NAMALWA (cell line): ENCODE results near the gene TSN.
"Not testable (repeated sequence)": the region's sequence is repeated elsewhere in the genome, so short reads cannot be mapped to it uniquely, and the experiment has no call there.

Experiments
- DNase-seq: peaks from one replicate; pipeline ENCODE4 v3.0.0-alpha.2; 2015; ENCODE audit warnings: low spot score

Gene TSN

DNA sequence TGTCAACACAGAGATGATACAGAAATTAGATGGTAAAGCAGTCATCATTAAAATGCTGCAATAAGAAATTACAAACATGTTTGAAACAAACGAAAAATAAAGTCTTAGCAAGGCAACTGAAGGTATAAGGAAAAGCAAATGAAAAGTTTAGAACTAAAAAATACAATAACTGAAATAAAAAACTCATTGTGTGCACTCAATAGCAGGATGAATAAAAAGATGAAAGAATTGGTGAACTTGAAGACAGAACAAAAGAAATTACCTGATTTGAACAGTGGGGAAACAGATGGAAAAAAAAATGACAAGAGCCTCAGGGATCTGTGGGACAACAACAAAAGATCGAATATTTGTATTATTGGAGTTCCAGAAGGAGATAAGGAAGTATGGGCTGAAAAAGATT lies 46.5 kb downstream of the TSN start:
- no peak for DNase-seq

DNA sequence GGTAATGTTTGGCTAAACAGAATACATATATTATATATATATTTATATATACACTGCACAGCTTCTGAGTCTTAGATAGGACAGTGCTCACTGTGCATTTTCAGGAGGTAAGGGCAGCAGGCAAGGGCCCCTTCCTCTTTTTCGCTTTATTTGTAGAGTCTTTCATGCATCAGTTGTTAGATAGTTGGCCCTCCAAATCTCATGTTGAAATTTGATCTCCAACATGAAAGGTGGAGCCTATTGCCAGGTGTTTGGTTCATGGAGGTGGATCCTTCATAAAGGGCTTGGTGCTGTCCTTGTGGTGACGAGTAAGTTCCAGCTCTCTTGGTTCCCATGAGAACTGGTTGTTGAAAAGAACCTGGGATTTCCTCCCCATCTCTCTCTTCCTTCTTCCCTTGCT lies 48.1 kb downstream of the TSN start:
- peak; percentile 87 for DNase-seq

DNA sequence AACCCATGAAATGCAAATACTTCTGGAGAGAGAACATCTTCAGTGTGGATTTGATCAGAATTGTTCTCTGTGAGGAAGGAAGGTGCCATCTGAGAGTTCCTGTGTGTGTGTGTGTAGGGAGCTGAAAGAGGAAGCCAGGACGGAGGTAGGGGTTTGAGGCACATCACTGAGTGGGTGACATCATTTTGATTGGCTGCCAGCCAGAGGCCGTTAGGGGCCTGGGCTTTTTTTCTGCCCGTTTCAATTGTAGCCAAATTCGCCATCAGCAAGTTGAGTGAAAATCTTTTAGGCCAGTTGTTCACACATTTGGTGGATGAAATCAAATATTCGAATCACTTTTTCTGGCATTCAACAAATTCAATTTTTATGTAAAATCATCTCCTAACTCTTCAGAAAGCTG lies 48.9 kb downstream of the TSN start:
- DNase-seq: peak; percentile 93

DNA sequence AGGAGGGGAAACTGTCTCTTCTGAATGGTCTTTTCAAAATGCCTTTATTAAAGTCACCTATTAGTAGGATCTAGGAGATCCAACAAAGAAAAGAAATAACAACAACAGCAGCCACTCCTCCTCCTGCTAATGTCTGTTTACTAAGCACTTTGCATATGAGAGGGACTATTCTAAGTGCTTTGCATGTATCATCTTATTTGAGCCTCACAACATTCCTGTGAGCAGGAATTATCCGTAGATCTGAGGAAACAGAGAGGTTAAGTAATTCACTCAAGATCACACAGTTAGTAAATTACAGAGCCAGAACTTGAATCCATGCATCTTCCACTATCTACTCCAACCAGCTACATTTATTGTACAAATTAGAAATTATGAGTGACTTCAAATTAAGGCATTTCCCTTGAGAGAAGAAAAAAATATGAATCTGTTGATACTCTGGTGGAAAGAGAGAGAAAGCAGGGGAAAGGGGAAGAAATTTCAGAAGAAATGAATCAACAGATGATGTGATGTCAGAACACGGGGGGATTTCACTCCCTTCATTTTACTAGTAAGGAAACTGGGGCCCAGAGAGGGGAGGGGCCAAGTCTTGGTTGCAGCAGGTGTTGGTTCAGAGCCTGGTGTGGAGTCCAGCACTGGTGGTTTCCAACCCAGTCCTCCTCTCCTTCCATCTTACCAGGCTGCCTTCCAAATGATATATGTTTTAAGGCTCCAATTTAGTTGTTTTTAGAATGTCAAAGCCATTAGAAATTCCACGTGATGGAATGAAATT lies 49.7 kb downstream of the TSN start:
- peak; percentile 61 for DNase-seq

DNA sequence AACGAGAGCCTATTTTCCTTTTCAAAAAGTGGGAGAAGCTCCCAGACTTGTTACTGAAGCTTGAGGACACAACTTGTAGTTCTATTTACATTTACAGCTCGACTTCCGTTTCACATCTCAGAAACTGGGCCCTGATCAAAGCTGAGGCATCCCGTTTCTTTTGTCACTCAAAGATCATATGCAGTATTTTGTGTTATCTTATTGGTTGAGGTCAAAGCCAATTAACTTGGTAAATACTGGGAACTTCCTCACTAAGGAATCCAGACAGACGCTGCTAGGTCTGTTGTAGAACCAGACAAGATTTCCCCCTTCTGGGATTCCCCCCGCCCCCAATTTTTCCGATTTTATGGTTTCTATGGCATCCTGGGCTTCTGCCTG lies 50.3 kb downstream of the TSN start:
- DNase-seq: no peak

DNA sequence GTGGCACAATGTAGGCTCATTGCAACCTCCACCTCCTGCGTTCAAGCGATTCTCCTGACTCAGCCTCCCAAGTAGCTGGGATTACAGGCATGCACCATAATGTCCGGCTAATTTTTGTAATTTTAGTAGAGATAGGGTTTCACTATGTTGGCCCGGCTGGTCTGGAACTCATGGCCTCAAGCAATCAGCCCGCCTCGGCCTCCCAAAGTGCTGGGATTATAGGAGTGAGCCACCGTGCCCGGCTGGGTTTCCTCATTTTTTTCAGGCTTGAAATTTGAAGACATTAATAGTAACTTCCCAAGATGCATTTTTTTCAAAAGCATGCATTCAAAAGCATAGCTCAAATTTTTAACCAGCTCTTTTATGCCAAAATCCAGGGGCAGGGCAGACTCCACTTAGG lies 52.3 kb downstream of the TSN start:
- not testable (repeated sequence) for DNase-seq

DNA sequence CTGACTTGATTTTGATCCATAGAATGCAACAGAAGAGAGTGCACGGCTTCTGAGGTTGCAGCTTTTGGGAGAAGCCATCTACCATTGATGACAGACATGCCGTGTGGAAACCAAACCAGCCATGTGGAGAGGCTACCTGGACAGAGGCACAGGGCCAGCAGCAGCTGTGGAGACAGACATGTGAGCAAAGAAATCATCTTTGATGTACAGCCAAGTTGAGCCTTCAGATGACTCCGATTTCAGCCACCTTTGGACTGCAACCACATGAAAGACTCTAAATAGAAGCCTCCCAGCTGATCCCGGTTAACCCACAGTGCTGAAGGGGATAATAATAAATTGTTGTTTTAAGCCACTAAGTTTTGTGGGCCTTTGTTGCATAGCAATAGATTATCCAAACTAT lies 54.2 kb downstream of the TSN start:
- DNase-seq: no peak

DNA sequence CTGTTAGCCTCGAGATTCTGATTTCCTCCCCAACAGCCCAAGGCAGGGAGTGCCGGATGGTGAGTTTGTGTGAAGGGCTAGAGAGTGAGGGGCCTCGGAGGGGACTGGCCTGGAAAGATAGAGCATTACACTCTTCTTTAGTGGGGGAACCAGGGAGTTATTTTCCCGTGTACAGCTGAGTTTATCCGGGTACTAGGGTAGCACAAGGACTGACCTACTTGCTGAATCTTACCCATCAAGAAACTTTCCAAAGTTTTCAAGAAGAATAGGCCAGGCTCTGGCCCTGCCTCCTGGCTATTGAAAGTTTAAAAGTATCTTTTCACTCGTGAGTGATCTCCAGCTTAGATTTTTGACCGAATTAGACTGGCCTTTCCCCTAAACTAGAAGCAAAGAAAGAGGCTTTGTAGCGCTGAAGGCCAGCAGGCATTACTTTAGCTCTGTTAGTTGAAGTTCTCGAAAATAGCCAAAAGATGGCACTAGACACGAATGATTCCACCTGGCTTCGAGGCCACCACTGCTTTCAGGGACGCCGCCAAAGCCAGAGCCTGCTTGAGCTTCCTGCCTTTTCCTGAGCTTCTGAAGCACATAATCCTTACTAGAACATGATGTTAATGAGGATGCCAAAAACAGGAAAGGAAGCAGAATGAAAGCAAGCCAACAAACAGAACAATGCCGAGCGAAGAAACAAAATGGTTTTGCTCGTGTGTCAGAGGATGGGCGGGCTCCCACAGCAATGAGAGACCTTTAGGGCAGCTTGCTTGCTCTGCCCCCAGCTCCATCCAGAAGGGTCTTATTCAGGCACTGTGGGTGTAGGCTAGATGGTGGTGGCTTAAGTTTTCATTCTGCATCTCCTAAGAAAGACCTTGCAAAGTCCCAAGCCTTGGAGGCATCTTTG lies 55.8 kb downstream of the TSN start:
- DNase-seq: peak; percentile 77

DNA sequence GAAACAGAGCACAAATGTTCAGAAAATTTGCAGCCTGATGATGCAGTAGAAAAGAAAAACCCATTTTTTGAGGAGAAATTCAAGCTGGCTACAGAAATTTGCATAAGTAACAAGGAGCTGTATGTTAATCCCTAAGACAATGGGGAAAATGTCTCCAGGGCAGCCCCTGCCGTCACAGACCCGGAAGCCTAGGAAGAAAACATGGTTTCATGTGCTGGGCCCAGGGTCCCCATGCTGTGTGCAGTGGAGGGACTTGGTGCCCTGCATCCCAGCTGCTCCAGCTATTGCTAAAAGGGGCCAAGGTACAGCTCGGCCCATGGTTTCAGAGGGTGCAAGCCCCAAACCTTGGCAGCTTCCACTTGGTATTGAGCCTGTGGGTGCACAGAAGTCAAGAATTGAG lies 57.6 kb downstream of the TSN start:
- not testable (repeated sequence) for DNase-seq

DNA sequence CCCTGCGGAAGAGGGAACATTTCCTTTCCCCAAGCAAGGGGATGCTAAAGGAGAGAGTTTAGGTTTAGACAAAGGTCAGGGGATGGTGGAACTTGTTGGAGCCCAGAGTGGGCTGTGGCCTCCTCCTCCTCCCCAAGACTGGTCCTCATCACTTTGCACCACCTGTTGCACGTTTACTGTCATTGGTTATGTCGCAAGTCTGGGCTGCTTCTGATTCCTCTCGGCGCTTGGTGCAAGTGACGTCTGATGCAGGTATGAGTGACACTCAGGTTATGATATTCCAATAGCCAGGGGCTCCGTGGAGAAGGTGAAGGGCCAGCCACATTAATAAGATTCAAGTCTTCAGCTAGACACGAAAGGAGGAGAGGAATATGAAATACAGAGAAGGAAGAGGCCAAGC lies 59.8 kb downstream of the TSN start:
- DNase-seq: no peak

DNA sequence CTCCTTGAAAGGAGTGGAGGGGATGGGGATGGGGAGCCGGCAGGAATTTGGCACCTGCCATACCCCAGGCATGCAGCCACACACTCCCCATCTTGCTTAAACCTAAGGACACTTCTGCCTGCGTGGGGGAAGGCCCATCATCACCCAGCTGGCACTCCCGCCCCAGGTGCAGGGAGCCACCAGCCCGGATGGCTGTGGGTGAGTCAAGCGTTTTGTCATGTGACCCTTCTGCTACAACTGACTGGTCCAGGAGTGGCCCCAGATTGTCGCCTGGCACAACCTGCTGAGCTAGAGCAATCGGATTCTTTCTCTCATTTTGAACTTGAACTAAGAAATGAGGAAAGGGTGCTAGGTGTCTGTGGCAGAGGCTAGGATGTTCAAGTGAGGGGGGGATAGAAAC lies 61.3 kb downstream of the TSN start:
- peak; percentile 61 for DNase-seq

DNA sequence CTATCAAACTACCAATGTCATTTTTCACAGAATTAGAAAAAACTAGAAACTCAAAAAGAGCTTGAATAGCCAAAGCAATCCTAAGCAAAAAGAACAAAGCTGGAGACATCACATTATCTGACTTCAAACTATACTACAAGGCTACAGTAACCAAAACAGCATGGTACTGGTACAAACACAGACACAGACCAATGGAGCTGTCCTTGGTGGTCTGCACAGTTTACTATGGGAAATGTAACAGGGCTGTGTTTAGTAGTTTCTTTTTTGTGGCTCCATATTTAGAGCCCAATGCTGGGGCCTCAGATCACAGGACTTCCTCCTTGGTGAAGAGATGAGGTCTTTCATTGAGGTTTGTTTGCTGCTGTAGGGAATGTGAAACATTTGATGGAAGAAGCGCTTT lies 61.9 kb downstream of the TSN start:
- DNase-seq: not testable (repeated sequence)
